PC-9 (cell line): ENCODE data around the gene GON7. TPM values are rescaled to one million over a fixed set of nuclear protein-coding genes. Genes with fewer than 3 reads are reported as not detected.

Experiments used
- BruUV-seq: library from RNA; stranded (reverse); fragments of 400-500 nt; replicated peaks from 2 replicates; lab custom pipeline; 2021; lab: Mats Ljungman, UMichigan
- CTCF ChIA-PET: fragments of 300-600 bp; sonication (Branson Sonifier 250); formaldehyde crosslinking; loops from one replicate; lab custom pipeline; 2022; ENCODE audit warnings: antibody characterized with exemption; lab: Charles Lee
- POLR2A ChIA-PET: fragments of 300-600 bp; sonication (Branson Sonifier 250); formaldehyde crosslinking; loops from one replicate; lab custom pipeline; 2022; ENCODE audit warnings: antibody characterized with exemption; ENCODE audit not compliant: unreplicated experiment; lab: Charles Lee
- DNase-seq, 2 experiments: peaks; one replicate each; pipeline versions ENCODE4 v3.0.0 to v3.0.0-alpha.2; 2015 to 2022; ENCODE audit warnings: mixed read lengths in 1 of 2
- H2AFZ ChIP-seq: fragments of 200-600 bp; sonication (generic); 2 replicates; pipeline ENCODE4 v1.8.1; 2017; ENCODE audit warnings: antibody characterized with exemption
- H3F3A ChIP-seq: fragments of 200-600 bp; sonication (generic); 2 replicates; pipeline ENCODE4 v1.8.1; 2017; ENCODE audit warnings: antibody characterized with exemption, mild to moderate bottlenecking, low read depth; ENCODE audit not compliant: insufficient read depth
- H3K27ac ChIP-seq: fragments of 200-600 bp; sonication (generic); 2 replicates; pipeline ENCODE4 v1.6.1; 2016; ENCODE audit warnings: mixed run types
- H3K27me3 ChIP-seq: fragments of 200-600 bp; sonication (generic); 2 replicates; pipeline ENCODE4 v1.6.1; 2016; ENCODE audit warnings: low read depth, mixed run types; ENCODE audit not compliant: insufficient read depth
- H3K36me3 ChIP-seq: fragments of 200-600 bp; sonication (generic); 2 replicates; pipeline ENCODE4 v1.6.1; 2016; ENCODE audit warnings: low read depth, mixed run types
- H3K4me1 ChIP-seq: fragments of 200-600 bp; sonication (generic); replicated peaks from 2 replicates; pipeline ENCODE4 v1.6.1; 2016; ENCODE audit warnings: mixed run types; ENCODE audit not compliant: insufficient read depth
- H3K4me2 ChIP-seq: fragments of 200-600 bp; sonication (generic); 2 replicates; pipeline ENCODE4 v1.6.1; 2017; ENCODE audit warnings: mixed run types
- H3K4me3 ChIP-seq: fragments of 200-600 bp; sonication (generic); 2 replicates; pipeline ENCODE4 v1.6.1; 2016; ENCODE audit warnings: mixed run types
- H3K79me2 ChIP-seq: fragments of 200-600 bp; sonication (generic); 2 replicates; pipeline ENCODE4 v1.6.1; 2017; ENCODE audit warnings: low read depth, mixed run types
- H3K9me2 ChIP-seq: fragments of 200-600 bp; sonication (generic); 2 replicates; pipeline ENCODE4 v1.8.1; 2017; ENCODE audit warnings: mild to moderate bottlenecking; ENCODE audit not compliant: insufficient read depth
- H3K9me3 ChIP-seq: fragments of 200-600 bp; sonication (generic); 2 replicates; pipeline ENCODE4 v1.8.1; 2016; ENCODE audit warnings: low read depth; ENCODE audit not compliant: insufficient read depth
- H4K20me1 ChIP-seq: fragments of 200-600 bp; sonication (generic); 2 replicates; pipeline ENCODE4 v1.8.1; 2017; ENCODE audit not compliant: insufficient read depth
- CTCF ChIP-seq: fragments of 200-600 bp; sonication (generic); conservative IDR thresholded peaks from 2 replicates; pipeline ENCODE4 v1.6.1; 2017; ENCODE audit warnings: mixed run types, antibody characterized with exemption, mild to moderate bottlenecking, moderate library complexity
- EZH2 ChIP-seq: fragments of 200-600 bp; sonication (generic); IDR thresholded peaks from 2 replicates; pipeline ENCODE4 v1.8.0; 2017; ENCODE audit warnings: antibody characterized with exemption, low read depth
- intact Hi-C: fragments of 100-400 bp; cut with micrococcal nuclease; formaldehyde crosslinking; loops from one replicate; pipeline ENCODE4 v1.10.0; 2022; ENCODE audit not compliant: unreplicated experiment
- total RNA-seq: library from RNA; stranded (reverse); gene quantifications from 2 replicates; pipeline ENCODE4 v1.2.3, GENCODE V29; 2021

GON7 gene
- total RNA-seq, 1 experiment from 2014 or later: 9.3 TPM

DNA sequence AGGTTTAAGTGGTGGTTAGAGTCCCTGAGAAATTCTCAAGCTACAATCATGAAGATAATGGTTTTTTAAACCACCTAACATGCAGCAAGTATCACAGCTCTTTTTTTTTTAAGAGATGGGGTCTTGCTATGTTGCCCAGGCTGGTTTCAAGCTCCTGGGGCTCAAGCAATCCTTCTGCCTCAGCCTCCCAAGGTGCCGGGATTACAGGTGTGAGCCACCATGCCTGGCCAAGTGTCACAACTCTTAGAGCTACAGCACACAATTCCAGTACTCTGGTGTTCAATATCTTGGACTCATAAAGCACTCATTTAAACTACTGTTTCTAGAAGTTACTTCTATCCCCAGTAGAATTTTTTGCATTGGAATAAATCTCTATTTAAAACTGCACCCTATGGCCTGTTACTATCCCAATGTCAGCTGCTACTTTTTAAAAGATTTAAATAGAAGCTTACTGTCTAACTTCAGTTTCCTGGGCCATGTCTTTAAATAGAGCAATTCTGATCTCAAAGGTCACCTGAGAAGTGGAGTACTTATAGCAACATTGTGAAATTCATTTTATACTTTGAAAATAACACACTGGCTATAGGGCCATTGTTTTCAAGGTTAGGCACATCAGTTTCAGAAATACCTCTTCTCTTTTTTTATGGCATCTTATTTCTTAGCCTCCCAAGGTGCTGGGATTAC lies 11.4 kb downstream of the GON7 start:
- H3K9me3 ChIP-seq: no peaks in the 10 kb centered on the region
- no peaks in the 10 kb centered on the region for H3K36me3 ChIP-seq
- no peak overlapping the region for H3K4me3 ChIP-seq
- H3K4me2 ChIP-seq: no peak overlapping the region
- H3K79me2 ChIP-seq: no peaks in the 10 kb centered on the region
- no peak for TF ChIP-seq EZH2
- no peaks in the 10 kb centered on the region for H3K4me1 ChIP-seq
- H2AFZ ChIP-seq: no peak overlapping the region
- no peaks in the 10 kb centered on the region for H4K20me1 ChIP-seq
- no peak for DNase-seq
- no peak overlapping the region for H3K27ac ChIP-seq
- no TSS peak for BruUV-seq
- H3K27me3 ChIP-seq: no peaks in the 10 kb centered on the region
- H3F3A ChIP-seq: peaks cover 13% of the 10 kb centered on the region; the same call in 1 of the 2 replicates
- CTCF ChIA-PET: interaction anchor here (0.6 kb wide), 1 partner anchor 75 kb away, joined by 11 read pairs; no protein-coding TSS in a partner anchor
- POLR2A ChIA-PET: no interaction called here
- no peaks in the 10 kb centered on the region for H3K9me2 ChIP-seq
- intact Hi-C loops: no loop called here

- Histone ChIP-seq H3K9me3 (no peaks in the 10 kb centered on the region), H3K36me3 (peaks cover 12% of the 10 kb centered on the region; the same call in 1 of the 2 replicates), H3K9me2 (no peaks in the 10 kb centered on the region), H3K4me2 (no peak overlapping the region), H4K20me1 (peaks cover 11% of the 10 kb centered on the region; the same call in 1 of the 2 replicates), H3F3A (peaks cover 20% of the 10 kb centered on the region), H3K79me2 (peaks cover 38% of the 10 kb centered on the region), H3K27ac (no peak overlapping the region), H3K27me3 (no peaks in the 10 kb centered on the region), H3K4me1 (peaks cover 26% of the 10 kb centered on the region), H2AFZ (no peak overlapping the region), H3K4me3 (no peak overlapping the region)
- DNase-seq: no peak
- POLR2A ChIA-PET: no interaction called here
- TF ChIP-seq EZH2 (no peak), CTCF (no peak)
- CTCF ChIA-PET: no interaction called here
- intact Hi-C loops: no loop called here
- BruUV-seq: no TSS peak
These were observed 19.9 kb downstream of the GON7 start for GRCh38 chr14:93186956-93187355.

DNA sequence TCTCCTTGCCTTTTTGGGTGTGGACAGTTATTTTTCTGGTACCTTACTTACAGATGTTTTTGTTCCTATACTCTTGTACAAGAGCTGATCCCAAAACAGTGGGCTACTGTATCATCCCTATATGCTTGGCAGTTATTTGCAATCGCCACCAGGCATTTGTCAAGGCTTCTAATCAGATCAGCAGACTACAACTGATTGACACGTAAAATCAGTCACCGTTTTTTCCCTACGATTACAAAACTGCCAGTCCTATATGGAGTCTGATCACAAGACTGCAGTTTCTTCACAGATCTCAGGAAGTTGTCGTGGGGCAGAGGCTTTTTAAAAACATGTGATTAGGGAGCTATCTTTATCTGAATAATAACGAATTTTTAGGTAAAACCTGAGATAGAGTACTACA lies 20.4 kb downstream of the GON7 start:
- Histone ChIP-seq H4K20me1 (peaks cover 12% of the 10 kb centered on the region; the same call in 1 of the 2 replicates), H3K4me3 (no peak overlapping the region), H3K27me3 (no peaks in the 10 kb centered on the region), H3K4me1 (peaks cover 26% of the 10 kb centered on the region), H2AFZ (no peak overlapping the region), H3K79me2 (peaks cover 38% of the 10 kb centered on the region), H3K36me3 (peaks cover 14% of the 10 kb centered on the region; the same call in 1 of the 2 replicates), H3K9me2 (no peaks in the 10 kb centered on the region), H3K9me3 (no peaks in the 10 kb centered on the region), H3K4me2 (peak overlapping the region; percentile 94), H3K27ac (no peak overlapping the region), H3F3A (peaks cover 20% of the 10 kb centered on the region)
- ChIA-PET POLR2A (no interaction called here), CTCF (no interaction called here)
- no TSS peak for BruUV-seq
- intact Hi-C loops: no loop called here
- no peak for DNase-seq
- no peak for TF ChIP-seq EZH2
- no peak for TF ChIP-seq CTCF
